Measurements from ENCODE around the gene SPOCK1.

SPOCK1 gene

DNA sequence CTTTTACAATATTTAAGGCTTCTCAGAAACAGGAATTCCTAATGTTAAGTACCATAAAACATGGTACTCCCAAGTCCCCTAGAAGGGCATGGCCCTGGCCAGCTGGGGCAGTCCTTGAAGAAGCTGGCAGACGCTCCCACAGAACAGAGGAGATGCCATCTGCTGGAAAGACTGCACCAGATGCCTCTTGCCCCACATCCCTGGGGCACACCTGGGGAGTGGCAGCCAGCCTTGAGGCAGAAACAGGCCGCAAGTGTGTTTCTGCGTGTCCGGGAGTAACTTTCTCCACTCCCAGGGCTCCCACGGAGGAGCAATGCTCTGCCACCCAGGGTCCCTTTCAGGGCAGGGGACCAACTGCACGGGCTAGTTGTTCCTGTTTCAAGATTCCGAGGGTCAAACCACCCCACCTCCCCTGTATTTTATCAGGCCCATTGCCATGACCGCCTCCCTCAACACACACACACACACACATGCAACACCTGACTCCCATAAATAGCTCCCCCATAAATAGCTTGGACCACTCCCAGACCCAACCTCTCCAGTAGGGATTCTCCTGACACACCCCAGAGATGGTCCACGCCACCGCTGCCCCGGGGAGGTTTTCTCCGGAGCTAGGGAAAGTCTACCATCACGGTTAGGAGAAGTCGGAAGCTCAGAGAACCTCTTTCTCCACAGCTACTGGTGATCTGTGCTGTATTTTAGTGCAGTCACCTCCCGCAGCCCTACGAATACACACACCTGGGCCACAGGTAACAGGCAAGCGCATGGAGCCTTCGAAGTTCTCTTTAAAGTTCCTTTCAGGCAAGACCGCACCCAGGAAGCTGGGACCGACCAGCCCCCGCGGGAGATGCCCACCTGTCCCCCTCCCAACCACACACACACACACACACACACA lies 1.5 kb downstream of the SPOCK1 start:
- peak overlapping the region in 1 of 7 experiments; percentile 61 for H3K4me3 ChIP-seq (ENCODE audit: control insufficient read depth in 1 of 7, extremely low read depth in 1 of 7, insufficient read depth in 4 of 7, low read depth in 2 of 7, low read length in 6 of 7)
- H3K27me3 ChIP-seq (replicated peaks in 2 of 5; ENCODE audit: control insufficient read depth in 4 of 5, insufficient read depth in 5 of 5, low read length in 4 of 5), result peaks cover 8 to 46% (median 24%) of the 10 kb centered on the region in 5 experiments
- peaks cover 0 to 11% (median 7%) of the 10 kb centered on the region in 4 experiments for H3K4me1 ChIP-seq (ENCODE audit: control extremely low read depth in 1 of 4, control insufficient read depth in 4 of 4, insufficient read depth in 4 of 4, low read length in 3 of 4)
- H3K9me3 ChIP-seq (ENCODE audit: control extremely low read depth in 1 of 5, control insufficient read depth in 4 of 5, insufficient read depth in 2 of 5, low read depth in 1 of 5, low read length in 4 of 5), result no peaks in the 10 kb centered on the region
- CTCF ChIA-PET, result interaction anchor here (0.8 to 4.5 kb wide), 7 partner anchors 8 to 231 kb away, joined by 3 to 35 read pairs (median 4); no protein-coding TSS in a partner anchor
- no peaks in the 10 kb centered on the region for H3K36me3 ChIP-seq (ENCODE audit: control insufficient read depth in 4 of 4, insufficient read depth in 4 of 4, low read length in 3 of 4)
- WGBS (ENCODE audit: insufficient coverage), result 67% methylated on average over 22 of the region's 22 CpGs
- DNase-seq, result no peak
- H3K27ac ChIP-seq (ENCODE audit: insufficient read depth in 1 of 2, low read depth in 1 of 2, low read length in 2 of 2, poor library complexity in 1 of 2, severe bottlenecking in 2 of 2), result no peak overlapping the region
- POLR2A ChIA-PET, result no interaction called here

DNA sequence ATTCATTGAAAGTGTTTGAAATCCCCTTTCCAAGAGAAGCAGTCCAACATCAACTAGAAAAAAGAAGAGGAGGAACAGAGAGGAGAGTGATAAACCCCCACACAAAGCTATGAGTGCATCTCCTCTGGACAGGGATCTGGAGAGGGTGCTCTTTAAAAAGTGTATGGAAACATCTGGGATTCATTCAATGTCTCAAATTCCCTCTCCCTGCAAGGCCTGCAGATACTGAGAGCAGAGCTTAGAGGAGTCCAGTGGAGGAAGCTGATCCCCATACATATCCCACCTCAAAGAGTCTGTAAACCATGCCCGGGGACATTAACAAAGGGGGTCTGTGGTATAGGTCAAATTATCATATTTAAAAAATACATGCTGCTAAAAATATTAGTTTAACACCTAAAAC lies 2.2 kb downstream of the SPOCK1 start:
- peaks cover 8 to 39% (median 24%) of the 10 kb centered on the region in 5 experiments for H3K27me3 ChIP-seq (replicated peaks in 2 of 5; ENCODE audit: control insufficient read depth in 4 of 5, insufficient read depth in 5 of 5, low read length in 4 of 5)
- WGBS (ENCODE audit: insufficient coverage), result no CpG with 5 or more reads among the region's 1 CpG
- ChIA-PET POLR2A (no interaction called here), CTCF (interaction anchor here (0.8 to 4.5 kb wide), 5 partner anchors 151 to 231 kb away, joined by 3 to 35 read pairs (median 4); no protein-coding TSS in a partner anchor)
- DNase-seq, result no peak
- H3K4me3 ChIP-seq (ENCODE audit: control insufficient read depth in 1 of 7, extremely low read depth in 1 of 7, insufficient read depth in 4 of 7, low read depth in 2 of 7, low read length in 6 of 7), result no peak overlapping the region
- no peaks in the 10 kb centered on the region for H3K9me3 ChIP-seq (ENCODE audit: control extremely low read depth in 1 of 5, control insufficient read depth in 4 of 5, insufficient read depth in 2 of 5, low read depth in 1 of 5, low read length in 4 of 5)
- H3K36me3 ChIP-seq (ENCODE audit: control insufficient read depth in 4 of 4, insufficient read depth in 4 of 4, low read length in 3 of 4), result no peaks in the 10 kb centered on the region
- H3K27ac ChIP-seq (ENCODE audit: insufficient read depth in 1 of 2, low read depth in 1 of 2, low read length in 2 of 2, poor library complexity in 1 of 2, severe bottlenecking in 2 of 2), result no peak overlapping the region
- peaks cover 0 to 11% (median 7%) of the 10 kb centered on the region in 4 experiments for H3K4me1 ChIP-seq (ENCODE audit: control extremely low read depth in 1 of 4, control insufficient read depth in 4 of 4, insufficient read depth in 4 of 4, low read length in 3 of 4)

DNA sequence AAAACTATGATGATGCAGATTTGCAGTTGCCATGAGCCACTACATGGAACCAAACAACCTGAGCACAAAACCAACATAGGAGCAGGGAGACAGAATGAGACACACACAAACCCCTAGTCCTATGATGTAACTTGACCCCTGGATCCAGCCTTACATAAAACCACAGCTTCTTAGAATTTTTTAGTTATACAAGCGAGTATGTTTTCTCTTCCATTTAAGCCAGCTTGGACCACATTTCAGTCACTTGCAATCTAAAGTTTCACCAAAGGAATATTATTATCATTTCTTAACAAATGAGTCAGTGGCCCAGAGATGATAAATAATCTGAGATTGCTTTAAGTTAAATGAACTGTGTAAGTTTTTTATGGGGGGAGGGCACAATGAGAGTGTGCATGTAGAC lies 6.8 kb downstream of the SPOCK1 start:
- ChIA-PET POLR2A (no interaction called here), CTCF (interaction anchor here (1.1 to 1.3 kb wide), 2 partner anchors 11 to 26 kb away, joined by 3 to 4 read pairs; no protein-coding TSS in a partner anchor)

DNA sequence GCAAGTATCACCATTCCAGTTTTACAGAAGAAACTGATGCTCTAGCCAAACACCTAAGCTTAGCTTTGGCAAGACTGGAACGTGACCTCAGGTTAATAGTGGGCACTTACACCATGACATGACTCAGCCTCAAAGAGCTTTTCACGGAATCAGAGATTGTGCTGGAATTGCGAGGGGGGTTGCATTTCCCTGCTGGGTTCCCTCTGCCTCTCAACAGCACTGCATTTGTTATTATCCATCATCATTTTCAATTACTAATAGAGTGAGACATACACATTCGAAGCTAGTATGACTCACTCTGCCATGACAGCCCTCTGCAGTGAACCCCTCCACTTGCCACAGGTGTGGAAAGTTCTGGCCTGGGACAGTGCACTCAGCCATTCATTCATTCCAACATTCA lies 8.0 kb downstream of the SPOCK1 start:
- H3K36me3 ChIP-seq (ENCODE audit: control insufficient read depth in 4 of 4, insufficient read depth in 4 of 4, low read length in 3 of 4), result no peaks in the 10 kb centered on the region
- POLR2A ChIA-PET, result no interaction called here
- H3K4me1 ChIP-seq (ENCODE audit: control extremely low read depth in 1 of 4, control insufficient read depth in 4 of 4, insufficient read depth in 4 of 4, low read length in 3 of 4), result no peaks in the 10 kb centered on the region
- WGBS (ENCODE audit: insufficient coverage), result 96% methylated on average over 4 of the region's 4 CpGs
- DNase-seq, result no peak
- no peak overlapping the region for H3K4me3 ChIP-seq (ENCODE audit: control insufficient read depth in 1 of 7, extremely low read depth in 1 of 7, insufficient read depth in 4 of 7, low read depth in 2 of 7, low read length in 6 of 7)
- no peak overlapping the region for H3K27ac ChIP-seq (ENCODE audit: insufficient read depth in 1 of 2, low read depth in 1 of 2, low read length in 2 of 2, poor library complexity in 1 of 2, severe bottlenecking in 2 of 2)
- H3K9me3 ChIP-seq (ENCODE audit: control extremely low read depth in 1 of 5, control insufficient read depth in 4 of 5, insufficient read depth in 2 of 5, low read depth in 1 of 5, low read length in 4 of 5), result no peaks in the 10 kb centered on the region
- peaks cover 4 to 9% (median 6%) of the 10 kb centered on the region in 5 experiments for H3K27me3 ChIP-seq (replicated peaks in 2 of 5; ENCODE audit: control insufficient read depth in 4 of 5, insufficient read depth in 5 of 5, low read length in 4 of 5)
- CTCF ChIA-PET, result interaction anchor here (1.1 to 1.3 kb wide), 2 partner anchors 9 to 11 kb away, joined by 3 read pairs; no protein-coding TSS in a partner anchor

More for the DNA sequence above, 6.8 kb downstream of the SPOCK1 start:
- DNase-seq, result no peak
- no peak overlapping the region for H3K4me3 ChIP-seq (ENCODE audit: control insufficient read depth in 1 of 7, extremely low read depth in 1 of 7, insufficient read depth in 4 of 7, low read depth in 2 of 7, low read length in 6 of 7)
- WGBS (ENCODE audit: insufficient coverage), result no CpG with 5 or more reads among the region's 1 CpG
- H3K9me3 ChIP-seq (ENCODE audit: control extremely low read depth in 1 of 5, control insufficient read depth in 4 of 5, insufficient read depth in 2 of 5, low read depth in 1 of 5, low read length in 4 of 5), result no peaks in the 10 kb centered on the region
- no peaks in the 10 kb centered on the region for H3K36me3 ChIP-seq (ENCODE audit: control insufficient read depth in 4 of 4, insufficient read depth in 4 of 4, low read length in 3 of 4)
- no peaks in the 10 kb centered on the region for H3K4me1 ChIP-seq (ENCODE audit: control extremely low read depth in 1 of 4, control insufficient read depth in 4 of 4, insufficient read depth in 4 of 4, low read length in 3 of 4)
- peaks cover 8 to 21% (median 16%) of the 10 kb centered on the region in 5 experiments for H3K27me3 ChIP-seq (replicated peaks in 2 of 5; ENCODE audit: control insufficient read depth in 4 of 5, insufficient read depth in 5 of 5, low read length in 4 of 5)
- no peak overlapping the region for H3K27ac ChIP-seq (ENCODE audit: insufficient read depth in 1 of 2, low read depth in 1 of 2, low read length in 2 of 2, poor library complexity in 1 of 2, severe bottlenecking in 2 of 2)

DNA sequence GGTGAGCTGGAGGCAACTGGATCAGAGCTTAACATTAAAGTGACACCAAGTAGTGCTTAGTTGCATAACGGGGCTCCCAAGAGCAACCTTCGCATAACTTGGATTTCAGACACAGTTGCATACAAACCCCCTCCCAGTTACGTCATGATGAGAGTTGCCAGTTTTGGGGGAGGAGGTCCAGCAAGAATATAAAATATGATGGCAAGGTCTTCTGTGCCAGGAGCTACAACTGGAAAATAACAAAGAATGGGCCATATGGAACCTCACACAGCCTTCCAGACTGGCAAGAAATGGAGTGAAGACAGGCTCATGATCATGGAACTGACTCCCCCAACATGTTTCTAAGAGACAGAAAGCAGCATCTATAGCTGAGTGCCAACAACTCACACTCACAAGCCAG lies 8.5 kb downstream of the SPOCK1 start:
- H3K4me3 ChIP-seq (ENCODE audit: control insufficient read depth in 1 of 7, extremely low read depth in 1 of 7, insufficient read depth in 4 of 7, low read depth in 2 of 7, low read length in 6 of 7), result no peak overlapping the region
- DNase-seq, result no peak
- WGBS (ENCODE audit: insufficient coverage), result 100% methylated on average over 2 of the region's 3 CpGs
- H3K4me1 ChIP-seq (ENCODE audit: control extremely low read depth in 1 of 4, control insufficient read depth in 4 of 4, insufficient read depth in 4 of 4, low read length in 3 of 4), result no peaks in the 10 kb centered on the region
- peaks cover 4 to 6% (median 5%) of the 10 kb centered on the region in 5 experiments for H3K27me3 ChIP-seq (replicated peaks in 2 of 5; ENCODE audit: control insufficient read depth in 4 of 5, insufficient read depth in 5 of 5, low read length in 4 of 5)
- H3K36me3 ChIP-seq (ENCODE audit: control insufficient read depth in 4 of 4, insufficient read depth in 4 of 4, low read length in 3 of 4), result no peaks in the 10 kb centered on the region
- H3K9me3 ChIP-seq (ENCODE audit: control extremely low read depth in 1 of 5, control insufficient read depth in 4 of 5, insufficient read depth in 2 of 5, low read depth in 1 of 5, low read length in 4 of 5), result no peaks in the 10 kb centered on the region
- CTCF ChIA-PET, result interaction anchor here (1.0 to 1.3 kb wide), 2 partner anchors 11 to 146 kb away, joined by 3 to 4 read pairs; no protein-coding TSS in a partner anchor
- POLR2A ChIA-PET, result no interaction called here
- H3K27ac ChIP-seq (ENCODE audit: insufficient read depth in 1 of 2, low read depth in 1 of 2, low read length in 2 of 2, poor library complexity in 1 of 2, severe bottlenecking in 2 of 2), result no peak overlapping the region

DNA sequence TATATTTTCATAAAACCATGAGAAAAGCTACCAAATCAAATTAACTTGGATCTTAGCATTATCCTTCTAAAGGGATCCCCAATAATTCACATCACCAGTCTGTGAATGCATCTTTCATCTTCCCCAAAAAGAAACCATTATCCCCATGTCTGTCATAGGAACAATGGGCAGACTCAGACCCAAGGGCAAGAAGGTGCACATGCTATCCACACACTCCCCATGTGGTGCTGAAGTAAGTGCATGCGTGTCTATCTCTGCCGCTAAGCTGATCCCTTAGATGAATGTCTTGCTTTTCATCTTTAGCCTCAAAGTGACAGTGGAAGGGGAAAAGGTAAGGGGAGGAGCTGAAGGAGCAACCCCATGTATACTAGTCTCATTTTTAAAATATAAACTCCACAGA lies 10.2 kb downstream of the SPOCK1 start:
- POLR2A ChIA-PET, result no interaction called here

DNA sequence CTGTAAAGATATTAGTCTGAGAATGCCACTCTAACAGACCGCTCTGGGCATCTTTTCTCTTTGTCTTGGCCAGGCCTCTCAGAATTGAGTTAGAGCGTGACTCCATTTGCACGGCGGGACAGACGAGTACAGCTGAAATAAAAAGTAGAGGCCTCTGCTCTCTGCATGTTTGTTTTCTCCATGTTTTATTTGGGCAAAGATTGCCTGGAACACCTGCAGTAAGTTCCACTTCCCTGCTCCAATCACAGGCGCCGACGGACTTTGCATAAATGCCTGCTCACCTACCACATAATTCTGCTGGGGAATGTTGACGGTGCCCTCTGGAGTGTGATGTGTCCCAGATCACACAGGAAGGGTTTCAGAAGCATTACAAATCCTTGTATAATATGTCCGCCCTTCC lies 10.6 kb downstream of the SPOCK1 start:
- Histone ChIP-seq H3K27ac (ENCODE audit: insufficient read depth in 1 of 2, low read depth in 1 of 2, low read length in 2 of 2, poor library complexity in 1 of 2, severe bottlenecking in 2 of 2) (no peak overlapping the region), H3K9me3 (ENCODE audit: control extremely low read depth in 1 of 5, control insufficient read depth in 4 of 5, insufficient read depth in 2 of 5, low read depth in 1 of 5, low read length in 4 of 5) (no peaks in the 10 kb centered on the region), H3K36me3 (ENCODE audit: control insufficient read depth in 4 of 4, insufficient read depth in 4 of 4, low read length in 3 of 4) (no peaks in the 10 kb centered on the region), H3K27me3 (replicated peaks in 2 of 5; ENCODE audit: control insufficient read depth in 4 of 5, insufficient read depth in 5 of 5, low read length in 4 of 5) (peaks cover 0 to 6% (median 0%) of the 10 kb centered on the region in 5 experiments), H3K4me1 (ENCODE audit: control extremely low read depth in 1 of 4, control insufficient read depth in 4 of 4, insufficient read depth in 4 of 4, low read length in 3 of 4) (no peaks in the 10 kb centered on the region), H3K4me3 (ENCODE audit: control insufficient read depth in 1 of 7, extremely low read depth in 1 of 7, insufficient read depth in 4 of 7, low read depth in 2 of 7, low read length in 6 of 7) (no peak overlapping the region)
- ChIA-PET CTCF (interaction anchor here (1.2 kb wide), 1 partner anchor 10 kb away, joined by 3 read pairs; the partner anchor contains the start of gene SPOCK1), POLR2A (no interaction called here)
- no peak for DNase-seq
- 94% methylated on average over 7 of the region's 10 CpGs for whole genome bisulfite sequencing (ENCODE audit: insufficient coverage)

More for the DNA sequence above, 10.2 kb downstream of the SPOCK1 start:
- H3K27ac ChIP-seq (ENCODE audit: insufficient read depth in 1 of 2, low read depth in 1 of 2, low read length in 2 of 2, poor library complexity in 1 of 2, severe bottlenecking in 2 of 2), result no peak overlapping the region
- no peaks in the 10 kb centered on the region for H3K4me1 ChIP-seq (ENCODE audit: control extremely low read depth in 1 of 4, control insufficient read depth in 4 of 4, insufficient read depth in 4 of 4, low read length in 3 of 4)
- H3K36me3 ChIP-seq (ENCODE audit: control insufficient read depth in 4 of 4, insufficient read depth in 4 of 4, low read length in 3 of 4), result no peaks in the 10 kb centered on the region
- H3K4me3 ChIP-seq (ENCODE audit: control insufficient read depth in 1 of 7, extremely low read depth in 1 of 7, insufficient read depth in 4 of 7, low read depth in 2 of 7, low read length in 6 of 7), result no peak overlapping the region
- CTCF ChIA-PET, result interaction anchor here (1.0 kb wide), 1 partner anchor 9 kb away, joined by 4 read pairs; no protein-coding TSS in a partner anchor
- no peak for DNase-seq
- H3K9me3 ChIP-seq (ENCODE audit: control extremely low read depth in 1 of 5, control insufficient read depth in 4 of 5, insufficient read depth in 2 of 5, low read depth in 1 of 5, low read length in 4 of 5), result no peaks in the 10 kb centered on the region
- WGBS (ENCODE audit: insufficient coverage), result no CpG with 5 or more reads among the region's 2 CpGs
- H3K27me3 ChIP-seq (replicated peaks in 2 of 5; ENCODE audit: control insufficient read depth in 4 of 5, insufficient read depth in 5 of 5, low read length in 4 of 5), result peaks cover 0 to 6% (median 0%) of the 10 kb centered on the region in 5 experiments
